ENCODE measurements around the gene DENND4C.
"Not testable (repeated sequence)": the region's sequence is repeated elsewhere in the genome, so short reads cannot be mapped to it uniquely, and the experiment has no call there.

Gene DENND4C

DNA sequence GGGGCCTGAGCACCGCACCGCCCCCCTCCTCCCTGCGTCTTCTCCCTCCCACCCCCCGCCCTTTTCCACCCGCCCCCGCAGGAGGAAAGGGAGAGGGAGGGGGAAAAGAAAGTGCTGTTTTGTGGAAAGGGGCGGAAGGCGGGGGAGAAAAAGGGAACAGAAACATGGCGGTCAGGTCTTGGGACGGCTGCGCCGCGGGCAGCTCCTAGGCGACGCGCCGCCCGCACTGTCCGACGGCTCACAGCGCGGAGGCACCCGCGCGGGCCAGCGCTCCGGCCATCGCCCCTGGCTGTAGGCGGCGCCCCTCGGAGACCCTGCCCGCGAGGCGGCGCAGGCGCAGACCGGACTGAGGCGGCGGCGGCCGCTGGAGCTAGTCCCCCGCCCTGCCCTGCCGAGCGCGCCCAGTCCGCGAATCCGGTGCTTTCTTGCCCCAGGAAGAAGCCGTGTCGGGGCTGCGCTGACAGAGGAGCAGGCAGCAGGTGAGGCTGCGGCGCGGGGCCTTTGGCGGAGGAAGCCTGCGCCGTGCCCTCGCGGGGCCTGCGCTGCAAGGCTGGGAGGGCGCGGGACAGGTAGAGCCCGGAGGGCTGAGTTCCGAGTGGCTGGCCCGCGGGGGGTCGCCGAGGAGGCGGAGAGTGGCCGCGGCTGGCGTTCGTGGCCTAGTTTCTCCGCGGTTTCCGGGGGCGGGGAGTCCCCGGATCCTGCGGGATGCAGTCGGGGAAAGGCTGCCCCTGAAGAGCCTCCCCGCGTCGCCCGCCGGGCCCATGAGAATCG lies at the start of gene DENND4C:
Gene DENND4C, plus strand, starts transcription at position 339 of the 771 bp plus-strand sequence. CDS start 45,482 bp downstream, outside the sequence.
- Mint-ChIP-seq H3K9me3 (ENCODE audit: low read depth) (no peaks in the 10 kb centered on the region), H3K27ac (peak within 1 kb of the TSS; percentile 81), H3K27me3 (no peaks in the 10 kb centered on the region), H3K4me3 (peak within 1 kb of the TSS; percentile 82), H3K4me1 (ENCODE audit: low read depth) (peaks cover 12% of the 10 kb centered on the region), H3K36me3 (no peaks in the 10 kb centered on the region)

DNA sequence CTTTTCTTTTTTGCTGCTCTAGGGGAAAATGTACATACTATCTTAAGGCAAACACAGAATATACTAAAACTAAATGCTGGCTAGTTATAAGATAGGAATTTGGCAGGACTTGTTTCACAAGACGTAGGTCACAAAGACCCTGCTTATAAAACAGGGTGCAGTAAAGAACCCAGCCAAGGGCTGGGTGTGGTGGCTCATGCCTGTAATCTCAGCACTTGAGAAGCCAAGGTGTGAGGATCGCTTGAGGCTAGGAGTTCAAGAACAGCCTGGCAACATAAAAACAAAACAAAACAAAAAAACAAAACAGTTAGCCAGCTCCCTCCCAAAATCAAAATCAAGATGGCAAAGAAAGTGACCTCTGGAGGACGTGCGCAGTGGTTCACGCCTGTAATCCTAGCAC lies 49.5 kb upstream of the DENND4C start:
- no peaks in the 10 kb centered on the region for H3K9me3 Mint-ChIP-seq (ENCODE audit: low read depth)
- no peak overlapping the region for H3K4me3 Mint-ChIP-seq
- no peaks in the 10 kb centered on the region for H3K27me3 Mint-ChIP-seq
- no peaks in the 10 kb centered on the region for H3K36me3 Mint-ChIP-seq
- peaks cover 16% of the 10 kb centered on the region for H3K4me1 Mint-ChIP-seq (ENCODE audit: low read depth)
- no peak overlapping the region for H3K27ac Mint-ChIP-seq

GRCh38 chr9:19181561-19181960 lies 48.9 kb upstream of the DENND4C start:
- no peaks in the 10 kb centered on the region for H3K36me3 Mint-ChIP-seq
- no peak overlapping the region for H3K4me3 Mint-ChIP-seq
- peaks cover 19% of the 10 kb centered on the region for H3K4me1 Mint-ChIP-seq (ENCODE audit: low read depth)
- no peaks in the 10 kb centered on the region for H3K27me3 Mint-ChIP-seq
- no peak overlapping the region for H3K27ac Mint-ChIP-seq
- H3K9me3 Mint-ChIP-seq (ENCODE audit: low read depth), result no peaks in the 10 kb centered on the region

- peaks cover 19% of the 10 kb centered on the region for H3K4me1 Mint-ChIP-seq (ENCODE audit: low read depth)
- H3K36me3 Mint-ChIP-seq, result no peaks in the 10 kb centered on the region
- H3K4me3 Mint-ChIP-seq, result peak overlapping the region; percentile 75
- no peaks in the 10 kb centered on the region for H3K27me3 Mint-ChIP-seq
- no peaks in the 10 kb centered on the region for H3K9me3 Mint-ChIP-seq (ENCODE audit: low read depth)
- peak overlapping the region; percentile 89 for H3K27ac Mint-ChIP-seq
These were observed 46.2 kb upstream of the DENND4C start for GRCh38 chr9:19184144-19184917.

DNA sequence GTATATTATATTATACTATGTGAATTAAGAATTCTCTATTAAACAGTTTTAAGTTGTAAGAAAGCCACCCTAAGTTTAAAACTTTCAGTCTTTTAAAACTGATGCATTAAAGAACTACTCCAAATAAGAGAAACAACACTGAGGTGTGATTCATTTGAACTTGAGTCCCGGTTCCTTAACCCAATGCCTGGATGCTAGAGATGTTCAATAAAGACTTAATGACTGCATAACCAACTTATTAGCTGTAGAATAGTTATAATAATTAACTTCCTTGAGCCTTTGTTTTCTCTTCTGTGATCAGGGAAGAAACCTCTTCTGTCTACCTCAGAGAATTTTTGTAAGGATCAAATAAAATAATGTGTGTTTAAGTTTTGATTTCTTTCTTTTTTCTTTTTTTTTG lies 45.3 kb upstream of the DENND4C start:
- H3K4me3 Mint-ChIP-seq, result no peak overlapping the region
- H3K4me1 Mint-ChIP-seq (ENCODE audit: low read depth), result peaks cover 19% of the 10 kb centered on the region
- no peaks in the 10 kb centered on the region for H3K27me3 Mint-ChIP-seq
- peak overlapping the region; percentile 16 for H3K27ac Mint-ChIP-seq
- no peaks in the 10 kb centered on the region for H3K36me3 Mint-ChIP-seq
- no peaks in the 10 kb centered on the region for H3K9me3 Mint-ChIP-seq (ENCODE audit: low read depth)

- Mint-ChIP-seq H3K4me3 (no peak overlapping the region), H3K27me3 (no peaks in the 10 kb centered on the region)
These were observed 44.3 kb upstream of the DENND4C start for GRCh38 chr9:19186232-19186631.

GRCh38 chr9:19188771-19189170 lies 41.7 kb upstream of the DENND4C start:
- H3K4me3 Mint-ChIP-seq, result no peak overlapping the region
- H3K36me3 Mint-ChIP-seq, result no peaks in the 10 kb centered on the region
- H3K9me3 Mint-ChIP-seq (ENCODE audit: low read depth), result no peaks in the 10 kb centered on the region
- H3K4me1 Mint-ChIP-seq (ENCODE audit: low read depth), result peaks cover 13% of the 10 kb centered on the region
- no peaks in the 10 kb centered on the region for H3K27me3 Mint-ChIP-seq
- no peak overlapping the region for H3K27ac Mint-ChIP-seq

More at GRCh38 chr9:19186232-19186631, 44.3 kb upstream of the DENND4C start:
- peaks cover 19% of the 10 kb centered on the region for H3K4me1 Mint-ChIP-seq (ENCODE audit: low read depth)
- no peaks in the 10 kb centered on the region for H3K36me3 Mint-ChIP-seq
- no peaks in the 10 kb centered on the region for H3K9me3 Mint-ChIP-seq (ENCODE audit: low read depth)
- H3K27ac Mint-ChIP-seq, result peak overlapping the region; percentile 28

DNA sequence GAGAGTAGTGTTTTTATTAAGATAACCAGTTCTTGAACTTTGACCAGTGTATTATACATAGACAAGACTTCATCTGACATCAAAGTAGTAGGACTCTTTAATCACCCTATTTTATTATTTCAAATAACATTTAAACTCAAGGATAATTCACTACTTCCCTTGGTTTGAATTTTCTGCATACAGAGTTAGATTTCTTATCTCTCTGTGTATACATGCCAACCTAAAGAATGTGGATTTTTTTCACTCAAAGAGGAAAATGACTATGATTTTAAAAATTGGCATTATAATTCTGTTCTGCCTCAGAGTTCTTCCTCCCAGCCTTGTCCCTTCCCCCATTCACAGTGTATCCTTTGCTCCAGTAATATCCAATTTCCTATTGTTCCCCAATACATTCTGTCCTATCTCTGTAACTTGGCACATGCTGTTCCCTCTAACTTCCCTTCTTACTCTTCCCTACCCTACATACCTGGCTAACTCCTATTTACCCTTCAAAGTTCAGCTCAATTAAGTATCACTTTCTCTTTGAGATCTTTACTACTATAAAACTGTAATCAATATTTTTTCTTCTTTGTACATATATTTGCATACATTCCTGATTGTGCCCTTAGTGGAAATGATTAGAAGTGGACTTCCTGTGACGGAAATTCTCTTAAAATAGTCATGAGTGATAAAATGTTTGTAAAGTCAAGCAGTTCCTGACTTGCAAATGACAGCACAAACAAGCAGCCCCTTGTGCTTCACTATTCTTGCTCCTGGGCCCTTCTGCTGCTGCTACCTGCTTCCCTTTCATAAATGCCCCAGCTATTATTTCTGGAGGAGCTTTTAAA lies 38.1 kb upstream of the DENND4C start:
- H3K4me3 Mint-ChIP-seq, result no peak overlapping the region

GRCh38 chr9:19193029-19193324 lies 37.5 kb upstream of the DENND4C start:
- H3K27me3 Mint-ChIP-seq, result no peaks in the 10 kb centered on the region
- H3K4me3 Mint-ChIP-seq, result no peak overlapping the region
- no peaks in the 10 kb centered on the region for H3K36me3 Mint-ChIP-seq
- H3K4me1 Mint-ChIP-seq (ENCODE audit: low read depth), result no peaks in the 10 kb centered on the region
- no peak overlapping the region for H3K27ac Mint-ChIP-seq
- no peaks in the 10 kb centered on the region for H3K9me3 Mint-ChIP-seq (ENCODE audit: low read depth)

More for the DNA sequence above, 38.1 kb upstream of the DENND4C start:
- Mint-ChIP-seq H3K9me3 (ENCODE audit: low read depth) (no peaks in the 10 kb centered on the region), H3K27ac (no peak overlapping the region), H3K4me1 (ENCODE audit: low read depth) (no peaks in the 10 kb centered on the region), H3K27me3 (no peaks in the 10 kb centered on the region), H3K36me3 (no peaks in the 10 kb centered on the region)

DNA sequence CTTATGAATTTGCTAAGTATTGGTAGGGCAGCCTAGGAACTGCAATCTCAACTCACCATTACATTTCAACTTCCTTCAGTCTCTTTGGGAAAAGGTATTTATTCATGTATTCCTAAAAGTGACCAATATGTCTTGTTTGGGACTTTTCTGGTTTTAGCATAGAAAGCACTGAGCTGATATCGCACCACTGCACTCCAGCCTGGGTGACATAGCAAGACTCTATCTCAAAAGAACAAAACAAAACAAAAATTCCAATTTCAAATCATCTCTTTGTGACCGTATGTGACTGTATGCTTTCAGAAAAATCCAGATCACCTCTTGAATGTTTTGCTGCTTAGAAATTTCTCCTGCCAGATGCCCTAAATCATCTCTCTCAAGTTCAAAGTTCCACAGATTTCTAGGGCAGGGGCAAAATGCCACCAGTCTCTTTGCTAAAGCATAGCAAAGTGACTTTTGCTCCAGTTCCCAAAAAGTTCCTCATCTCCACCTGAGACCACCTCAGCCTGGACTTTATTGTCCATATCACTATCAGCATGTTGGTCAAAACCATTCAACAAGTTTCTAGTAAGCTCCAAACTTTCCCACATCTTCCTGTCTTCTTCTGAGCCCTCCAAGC lies 37.0 kb upstream of the DENND4C start:
- not testable (repeated sequence) for H3K27ac Mint-ChIP-seq; H3K9me3 Mint-ChIP-seq (ENCODE audit: low read depth); H3K27me3 Mint-ChIP-seq; H3K36me3 Mint-ChIP-seq; H3K4me1 Mint-ChIP-seq (ENCODE audit: low read depth); H3K4me3 Mint-ChIP-seq

DNA sequence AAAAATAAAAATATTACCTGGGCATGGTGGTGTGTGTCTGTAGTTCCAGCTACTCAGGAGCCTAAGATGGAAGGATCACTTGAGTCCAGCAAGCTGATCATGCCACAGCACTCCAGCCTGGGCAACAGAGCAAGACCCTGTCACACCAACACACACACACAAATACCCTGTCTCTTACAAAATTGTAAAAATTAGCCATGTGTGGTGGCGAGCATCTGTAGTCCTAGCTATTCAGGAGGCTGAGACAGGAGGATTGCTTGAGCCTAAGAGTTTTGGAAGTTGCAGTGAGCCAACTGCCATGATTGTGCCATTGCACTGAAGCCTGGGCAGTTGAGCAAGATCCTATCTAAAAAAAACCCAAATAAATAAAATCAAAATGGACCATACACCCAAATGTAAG lies 32.1 kb upstream of the DENND4C start:
- no peaks in the 10 kb centered on the region for H3K9me3 Mint-ChIP-seq (ENCODE audit: low read depth)
- H3K36me3 Mint-ChIP-seq, result no peaks in the 10 kb centered on the region
- no peaks in the 10 kb centered on the region for H3K4me1 Mint-ChIP-seq (ENCODE audit: low read depth)
- no peak overlapping the region for H3K27ac Mint-ChIP-seq
- no peaks in the 10 kb centered on the region for H3K27me3 Mint-ChIP-seq
- no peak overlapping the region for H3K4me3 Mint-ChIP-seq

DNA sequence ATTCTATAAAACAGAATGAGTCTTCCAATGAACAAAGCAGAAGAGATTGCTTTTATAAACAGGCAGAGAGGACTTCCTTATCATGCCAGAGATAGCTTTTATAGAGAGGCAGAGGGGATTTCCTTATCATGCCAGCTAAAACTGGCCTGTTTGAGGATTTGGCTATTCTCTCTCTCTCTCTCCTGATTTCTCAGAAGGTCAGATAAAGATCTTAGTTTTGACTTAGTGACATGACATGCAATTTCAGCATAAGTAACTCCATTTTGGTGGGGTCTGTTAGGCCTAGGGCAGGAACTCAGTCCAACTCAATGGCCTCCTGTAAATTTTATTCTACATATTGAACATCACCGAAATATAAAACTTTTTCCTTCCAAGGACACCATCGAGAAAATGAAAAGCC lies 31.5 kb upstream of the DENND4C start:
- no peaks in the 10 kb centered on the region for H3K36me3 Mint-ChIP-seq
- H3K27me3 Mint-ChIP-seq, result no peaks in the 10 kb centered on the region
- H3K4me1 Mint-ChIP-seq (ENCODE audit: low read depth), result no peaks in the 10 kb centered on the region
- H3K27ac Mint-ChIP-seq, result no peak overlapping the region
- no peak overlapping the region for H3K4me3 Mint-ChIP-seq
- H3K9me3 Mint-ChIP-seq (ENCODE audit: low read depth), result no peaks in the 10 kb centered on the region

- Mint-ChIP-seq H3K9me3 (ENCODE audit: low read depth) (no peaks in the 10 kb centered on the region), H3K36me3 (no peaks in the 10 kb centered on the region), H3K27me3 (no peaks in the 10 kb centered on the region), H3K4me3 (no peak overlapping the region), H3K4me1 (ENCODE audit: low read depth) (no peaks in the 10 kb centered on the region), H3K27ac (no peak overlapping the region)
These were observed 30.3 kb upstream of the DENND4C start for GRCh38 chr9:19200229-19200628.

- H3K4me3 Mint-ChIP-seq, result no peak overlapping the region
- no peak overlapping the region for H3K27ac Mint-ChIP-seq
- no peaks in the 10 kb centered on the region for H3K27me3 Mint-ChIP-seq
- no peaks in the 10 kb centered on the region for H3K36me3 Mint-ChIP-seq
- no peaks in the 10 kb centered on the region for H3K4me1 Mint-ChIP-seq (ENCODE audit: low read depth)
- no peaks in the 10 kb centered on the region for H3K9me3 Mint-ChIP-seq (ENCODE audit: low read depth)
These were observed 28.3 kb upstream of the DENND4C start for GRCh38 chr9:19201899-19202891.
